ENCODE results near the gene CCDC38.
"Not testable (repeated sequence)": the region's sequence is repeated elsewhere in the genome, so short reads cannot be mapped to it uniquely, and the experiment has no call there.

Gene CCDC38

GRCh38 chr12:95942524-95943329, at the start of gene CCDC38:
CCDC38 (minus strand) TSS chr12:95942614; CDS start chr12:95936509, 6,105 bp downstream.
- DNase-seq: peak; percentile 83 to 88

DNA sequence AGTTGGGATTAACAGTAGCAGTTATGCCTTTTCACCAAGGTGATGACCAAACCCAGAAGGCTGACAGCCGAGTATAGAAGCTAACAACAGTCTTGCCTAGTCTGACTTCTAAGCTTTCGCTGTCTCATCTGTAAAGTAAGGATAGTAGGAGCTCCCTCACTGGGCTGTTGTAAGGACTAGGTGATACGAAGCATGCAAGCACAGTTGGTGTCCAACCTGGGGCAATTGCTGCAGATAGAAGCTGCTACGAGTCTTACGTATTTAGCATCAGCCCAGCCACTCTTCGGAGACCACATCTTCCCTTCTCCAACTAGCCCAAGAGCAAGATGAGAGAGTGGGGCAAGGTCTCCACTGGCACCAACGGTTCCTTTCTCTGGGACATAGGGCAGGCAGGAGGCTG, 47.7 kb upstream of the CCDC38 start:
- no peak for DNase-seq

- DNase-seq: no peak
Measured at GRCh38 chr12:95989504-95990123, 47.2 kb upstream of the CCDC38 start.

GRCh38 chr12:95988506-95989275, 46.3 kb upstream of the CCDC38 start:
- no peak for DNase-seq

DNA sequence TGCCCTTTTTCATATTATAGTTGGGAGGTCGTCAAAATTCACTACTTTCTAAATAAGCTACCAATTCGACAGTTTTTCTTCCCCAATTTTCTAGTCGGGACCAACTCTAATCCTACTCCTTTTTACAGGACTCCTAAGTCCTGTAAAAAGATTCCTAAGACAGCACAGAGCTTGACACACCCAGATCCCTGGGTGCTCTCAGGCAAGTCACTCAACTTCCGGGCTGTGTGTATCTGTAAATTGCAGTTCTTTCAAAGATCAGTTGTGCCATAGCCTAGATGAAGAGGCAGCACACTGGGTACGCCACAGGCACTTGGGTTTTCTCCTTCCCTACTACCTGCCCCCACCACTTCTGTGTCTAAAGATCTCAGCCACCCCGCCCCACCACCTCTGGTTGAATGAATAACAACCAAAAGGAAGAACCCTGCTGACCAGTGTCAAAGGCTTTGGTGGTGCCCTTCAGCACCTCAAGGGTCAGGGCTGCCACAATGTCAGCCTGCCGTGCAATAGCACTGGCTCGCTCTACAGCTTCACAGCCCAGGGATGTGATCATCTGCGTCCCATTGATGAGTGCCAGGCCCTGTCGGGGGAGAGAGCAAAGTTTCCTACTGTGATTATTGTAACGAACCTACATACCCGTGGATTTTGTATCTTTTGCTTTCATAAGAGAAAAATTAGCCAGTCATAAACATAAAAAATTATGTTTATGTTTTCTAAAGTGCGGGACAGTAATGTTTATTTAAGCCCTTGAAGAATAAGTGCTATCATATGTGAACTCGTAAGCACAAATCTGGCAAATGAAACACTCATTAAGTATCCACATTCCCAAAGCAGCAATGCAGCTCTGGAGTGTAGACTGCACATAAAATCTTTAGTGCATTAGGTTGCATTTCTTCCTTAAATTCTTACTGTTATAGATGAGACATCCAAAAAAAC, 44.5 kb upstream of the CCDC38 start:
- no peak for DNase-seq

DNA sequence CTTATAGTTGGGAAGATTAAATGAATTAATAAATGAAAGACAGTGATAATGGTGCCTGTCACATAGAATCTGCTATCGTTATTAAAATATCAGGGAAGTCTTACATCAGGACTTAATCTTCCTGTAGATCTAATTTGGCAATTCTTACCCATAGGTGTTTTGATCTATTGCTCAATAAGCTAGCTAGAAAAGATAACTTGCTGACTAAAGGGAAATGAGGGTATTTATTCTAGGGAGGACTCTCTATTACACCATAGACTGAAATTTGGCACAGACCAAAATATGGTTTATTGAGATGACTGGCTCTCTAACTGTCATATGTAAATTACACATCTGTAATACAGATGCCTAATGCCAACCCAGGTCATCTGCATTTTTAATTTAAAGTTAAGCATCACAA, 42.3 kb upstream of the CCDC38 start:
- no peak for DNase-seq

- DNase-seq: no peak
Measured at GRCh38 chr12:95982602-95983001, 40.2 kb upstream of the CCDC38 start.

GRCh38 chr12:95980437-95980836, 38.0 kb upstream of the CCDC38 start:
- no peak for DNase-seq

- DNase-seq: no peak
Measured at GRCh38 chr12:95978774-95979173, 36.4 kb upstream of the CCDC38 start.

DNA sequence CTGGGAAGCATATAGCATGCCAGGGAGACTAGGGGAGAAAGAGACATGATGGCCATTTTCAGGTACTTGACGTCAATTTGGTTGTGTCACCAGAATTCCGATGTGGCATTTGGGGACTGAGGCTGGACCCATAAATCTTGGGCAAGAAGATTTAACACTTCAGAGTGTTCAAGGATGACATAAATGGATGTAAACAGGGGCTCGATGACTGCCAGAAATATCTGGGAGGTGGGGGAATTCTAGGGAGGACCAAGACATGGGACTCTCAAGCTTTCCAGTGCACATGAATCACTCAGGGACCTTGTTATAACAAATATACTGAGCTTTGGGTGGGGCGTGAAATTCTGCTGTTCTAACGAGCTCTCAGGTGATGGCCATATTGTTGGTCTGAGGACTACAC, 35.9 kb upstream of the CCDC38 start:
- DNase-seq: no peak

- no peak for DNase-seq
Measured at GRCh38 chr12:95977764-95978305, 35.4 kb upstream of the CCDC38 start.

DNA sequence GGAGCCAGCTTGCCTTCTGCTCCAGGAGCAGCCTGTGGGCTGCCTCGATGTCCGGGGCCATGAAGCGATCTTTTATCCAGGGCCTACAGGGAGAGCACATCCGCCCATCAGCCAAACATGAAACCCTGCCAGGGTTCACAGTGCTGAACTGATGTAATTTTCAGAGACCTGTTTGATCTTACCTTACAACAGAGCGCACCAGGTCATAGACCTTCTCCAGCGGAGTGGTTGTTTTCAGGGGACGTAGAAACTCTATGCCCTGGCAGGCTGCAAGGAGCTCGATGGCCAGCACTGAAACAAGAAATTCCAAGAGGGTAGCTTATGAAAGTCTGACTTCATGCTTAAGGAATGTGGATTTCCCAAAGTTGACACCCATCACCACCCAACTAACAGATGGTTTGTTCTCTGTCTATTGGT, 34.0 kb upstream of the CCDC38 start:
- DNase-seq: no peak

GRCh38 chr12:95975491-95975890, 33.1 kb upstream of the CCDC38 start:
- no peak for DNase-seq

- no peak for DNase-seq
Measured at GRCh38 chr12:95974358-95974757, 31.9 kb upstream of the CCDC38 start.

GRCh38 chr12:95972832-95973456, 30.5 kb upstream of the CCDC38 start:
- no peak for DNase-seq

DNA sequence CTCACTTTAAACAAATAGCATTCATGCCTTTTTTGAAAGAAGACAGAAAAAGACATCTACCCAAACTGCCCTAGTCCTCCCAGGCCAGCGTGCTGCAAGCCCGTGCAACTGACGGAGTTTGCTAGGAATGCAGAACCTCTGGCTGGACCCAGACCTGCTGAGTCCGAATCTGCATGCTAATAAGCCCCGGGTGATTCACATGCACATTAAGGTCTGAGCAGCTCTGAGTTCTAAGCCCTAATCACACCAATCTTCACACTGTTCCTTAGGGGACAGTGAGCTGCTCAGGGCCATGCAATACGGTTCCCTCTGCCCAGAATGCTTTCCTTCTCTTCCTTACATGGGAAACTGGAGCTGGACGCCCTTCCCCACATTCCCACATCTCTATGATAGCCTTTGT, 28.5 kb upstream of the CCDC38 start:
- no peak for DNase-seq

- DNase-seq: not testable (repeated sequence)
Measured at GRCh38 chr12:95969116-95969515, 26.7 kb upstream of the CCDC38 start.

DNA sequence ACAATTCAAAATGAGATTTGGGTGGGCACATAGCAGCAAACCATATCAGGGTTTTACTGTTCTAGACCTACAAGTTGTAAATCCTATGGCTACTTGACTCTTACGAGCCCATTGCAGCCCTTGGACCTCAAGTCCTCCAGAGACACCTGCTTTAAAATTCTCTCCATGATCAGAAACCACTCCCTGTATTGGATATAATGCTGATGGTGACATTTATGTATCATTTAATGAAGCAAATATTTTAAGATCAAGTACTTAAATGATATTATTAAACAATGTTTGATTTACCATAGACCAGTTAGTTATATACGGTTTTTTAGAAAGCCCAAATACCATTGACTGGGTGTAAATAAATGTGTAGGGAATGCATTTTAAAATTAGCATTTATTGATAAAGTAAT, 24.9 kb upstream of the CCDC38 start:
- no peak for DNase-seq

GRCh38 chr12:95966287-95966870, 24.0 kb upstream of the CCDC38 start:
- no peak for DNase-seq

DNA sequence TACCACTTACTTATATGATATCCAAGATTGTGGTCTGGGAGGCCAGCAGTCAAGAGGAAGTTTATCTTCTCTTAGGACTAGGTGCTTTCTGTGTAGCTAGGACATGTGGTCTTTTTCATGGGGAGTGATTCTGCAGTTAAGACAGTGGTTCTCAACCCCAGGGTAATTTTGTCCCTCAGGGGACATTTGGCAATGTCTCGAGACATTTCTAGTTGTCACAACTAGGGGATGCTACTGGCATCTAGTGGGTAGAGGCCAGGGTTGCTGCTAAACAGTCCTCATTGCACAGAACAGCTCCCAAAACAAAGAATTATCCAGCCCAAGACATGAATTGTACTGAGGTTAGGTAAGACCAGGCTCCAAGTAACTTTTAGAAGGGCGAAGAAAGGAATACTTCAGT, 20.7 kb upstream of the CCDC38 start:
- DNase-seq: no peak

DNA sequence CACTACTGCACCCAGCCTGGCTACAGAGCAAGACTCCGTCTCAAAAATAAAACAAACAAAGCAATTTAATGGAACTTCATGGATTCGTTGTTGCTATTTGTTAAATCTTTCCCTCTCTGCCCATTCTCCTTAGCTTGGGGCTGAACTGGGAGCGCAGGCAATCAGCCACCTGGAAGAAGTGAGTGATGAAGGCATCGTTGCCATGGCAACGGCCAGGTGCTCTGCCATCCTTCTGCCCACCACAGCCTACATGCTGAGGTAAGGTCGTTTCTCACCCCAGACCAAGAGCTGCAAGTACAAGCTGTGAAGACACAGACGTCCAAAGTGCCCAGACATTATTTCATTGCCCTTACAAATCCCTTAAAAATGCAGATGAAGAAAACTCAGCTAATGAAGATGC, 19.8 kb upstream of the CCDC38 start:
- no peak for DNase-seq
